ENCODE measurements around the gene LIN7A. TPM values are rescaled to one million over a fixed set of nuclear protein-coding genes. Genes with fewer than 3 reads are reported as not detected.

LIN7A gene
- total RNA-seq, 3 donors from 2014 or later, result 0.36 to 4.1 (median 3.1) TPM

Small RNAs within 50 kb of the gene (microRNA-seq; reads per million reads assigned to microRNA genes)
- not detected for gene MIR617
- gene MIR618, result not detected

Other genes starting within 250 kb of the LIN7A start
- gene MYF6, start 230.3 kb downstream of the LIN7A start, total RNA-seq, result not detected
- not detected for gene MYF5, start 221.0 kb downstream of the LIN7A start, total RNA-seq
- 1 to 10 TPM in 2 of 3 donors, under 1 TPM in 1; 0.69 to 6.4 (median 1.9) TPM for gene ACSS3, start 140.1 kb upstream of the LIN7A start, total RNA-seq